Chondrocyte (in vitro differentiated cells): ENCODE data around the gene NAV2. TPM values are rescaled to one million over a fixed set of nuclear protein-coding genes. Genes with fewer than 3 reads are reported as not detected.

ENCODE experiments used
- DNase-seq: peaks from one replicate; pipeline ENCODE4 v3.0.0; 2021; ENCODE audit warnings: mixed read lengths, low spot score
- H3K27ac Mint-ChIP-seq: one replicate; pipeline ENCODE4 v1.8.0; 2021; ENCODE audit warnings: mild to moderate bottlenecking, moderate library complexity, mixed read lengths; ENCODE audit not compliant: unreplicated experiment
- H3K27me3 Mint-ChIP-seq: 2 replicates; pipeline ENCODE4 v1.8.0; 2021; ENCODE audit warnings: low read depth, mixed read lengths
- H3K36me3 Mint-ChIP-seq: 2 replicates; pipeline ENCODE4 v1.8.0; 2021; ENCODE audit warnings: low read depth, mixed read lengths
- H3K4me1 Mint-ChIP-seq: 2 replicates; pipeline ENCODE4 v1.8.0; 2021; ENCODE audit warnings: low read depth, mild to moderate bottlenecking, mixed read lengths
- H3K4me3 Mint-ChIP-seq: one replicate; pipeline ENCODE4 v1.8.0; 2021; ENCODE audit warnings: mild to moderate bottlenecking, moderate library complexity, mixed read lengths; ENCODE audit not compliant: unreplicated experiment
- H3K9me3 Mint-ChIP-seq: 2 replicates; pipeline ENCODE4 v1.8.0; 2021; ENCODE audit warnings: low read depth, mixed read lengths
- total RNA-seq: library from RNA; stranded (reverse); gene quantifications from 3 replicates; pipeline ENCODE4 v1.2.1, GENCODE V29; 2021
- TF ChIP-seq, protein P1 (sequence below): fragments of 200-600 bp; sonication (generic); IDR thresholded peaks from 2 replicates; pipeline ENCODE4 v1.5.0; 2021; ENCODE audit warnings: antibody characterized with exemption, mild to moderate bottlenecking, moderate library complexity

NAV2 gene
- total RNA-seq, 1 donor from 2014 or later, result 87.0 TPM

DNA sequence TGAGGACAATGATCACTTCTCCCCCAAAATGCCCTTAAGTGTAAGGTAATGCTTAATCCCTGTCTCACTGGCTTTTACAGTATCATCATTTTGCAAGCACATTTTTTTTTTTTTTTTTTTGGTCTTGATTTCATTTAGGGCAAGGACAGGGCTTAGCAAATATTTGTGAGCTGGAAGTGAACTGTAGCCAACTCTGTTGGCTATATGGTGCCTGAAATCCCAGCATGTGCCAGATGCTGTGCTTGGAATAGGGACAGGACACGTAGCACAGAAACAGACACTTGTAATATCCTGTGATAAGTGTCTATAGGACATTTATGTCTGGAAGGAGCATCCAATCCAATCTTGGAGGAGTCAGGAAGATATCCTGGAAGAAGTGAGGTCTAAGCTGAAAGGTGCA is 198.3 kb downstream of the NAV2 start:
- no peaks in the 10 kb centered on the region for H3K9me3 Mint-ChIP-seq
- no peak overlapping the region for H3K4me3 Mint-ChIP-seq
- peaks cover 59% of the 10 kb centered on the region for H3K4me1 Mint-ChIP-seq
- H3K36me3 Mint-ChIP-seq, result peaks cover 11% of the 10 kb centered on the region
- DNase-seq, result no peak
- TF ChIP-seq, protein P1, sequence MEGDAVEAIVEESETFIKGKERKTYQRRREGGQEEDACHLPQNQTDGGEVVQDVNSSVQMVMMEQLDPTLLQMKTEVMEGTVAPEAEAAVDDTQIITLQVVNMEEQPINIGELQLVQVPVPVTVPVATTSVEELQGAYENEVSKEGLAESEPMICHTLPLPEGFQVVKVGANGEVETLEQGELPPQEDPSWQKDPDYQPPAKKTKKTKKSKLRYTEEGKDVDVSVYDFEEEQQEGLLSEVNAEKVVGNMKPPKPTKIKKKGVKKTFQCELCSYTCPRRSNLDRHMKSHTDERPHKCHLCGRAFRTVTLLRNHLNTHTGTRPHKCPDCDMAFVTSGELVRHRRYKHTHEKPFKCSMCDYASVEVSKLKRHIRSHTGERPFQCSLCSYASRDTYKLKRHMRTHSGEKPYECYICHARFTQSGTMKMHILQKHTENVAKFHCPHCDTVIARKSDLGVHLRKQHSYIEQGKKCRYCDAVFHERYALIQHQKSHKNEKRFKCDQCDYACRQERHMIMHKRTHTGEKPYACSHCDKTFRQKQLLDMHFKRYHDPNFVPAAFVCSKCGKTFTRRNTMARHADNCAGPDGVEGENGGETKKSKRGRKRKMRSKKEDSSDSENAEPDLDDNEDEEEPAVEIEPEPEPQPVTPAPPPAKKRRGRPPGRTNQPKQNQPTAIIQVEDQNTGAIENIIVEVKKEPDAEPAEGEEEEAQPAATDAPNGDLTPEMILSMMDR, result no peak
- peak overlapping the region; percentile 30 for H3K27ac Mint-ChIP-seq
- H3K27me3 Mint-ChIP-seq, result no peaks in the 10 kb centered on the region

DNA sequence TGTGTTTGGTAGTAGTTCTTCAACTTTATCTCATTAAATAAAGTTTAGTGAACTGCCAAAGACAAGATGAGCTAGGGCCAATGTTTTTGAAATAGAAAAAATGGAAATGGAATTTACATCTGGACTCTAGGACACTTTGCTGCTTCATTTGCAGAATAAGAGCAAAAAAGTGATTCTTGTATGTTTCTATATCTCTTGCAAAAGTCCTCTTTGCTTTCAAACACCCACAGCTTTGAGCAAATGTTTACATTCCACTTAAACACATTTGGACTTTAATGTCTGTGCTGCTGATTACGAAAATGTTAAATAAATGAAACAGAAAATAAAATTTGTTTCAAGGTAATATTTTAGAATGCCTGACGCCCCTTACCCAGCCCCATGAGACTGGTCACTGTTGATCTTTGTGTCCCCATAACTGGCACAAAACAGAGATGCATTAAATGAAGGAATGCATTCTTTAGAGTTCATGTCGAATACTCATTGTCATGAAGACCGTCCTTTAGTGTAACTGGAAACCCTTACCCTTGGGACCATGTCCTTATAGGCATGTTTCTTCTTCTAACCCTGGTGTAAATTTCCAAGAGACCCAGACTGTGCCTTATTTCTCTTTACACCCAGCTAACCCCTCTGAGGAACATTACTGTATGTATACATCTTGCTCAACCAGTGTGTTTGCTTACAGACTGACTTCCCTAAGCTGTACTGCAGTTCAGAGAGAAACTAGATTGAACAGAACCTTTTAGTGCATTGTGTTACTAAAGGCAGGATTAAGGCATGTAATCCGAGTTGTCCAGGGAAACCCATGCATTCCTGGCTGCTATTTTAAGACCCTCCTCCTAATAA is 199.7 kb downstream of the NAV2 start:
- Mint-ChIP-seq H3K36me3 (peaks cover 13% of the 10 kb centered on the region), H3K4me1 (peaks cover 62% of the 10 kb centered on the region), H3K9me3 (no peaks in the 10 kb centered on the region), H3K27ac (peak overlapping the region; percentile 82), H3K27me3 (no peaks in the 10 kb centered on the region), H3K4me3 (no peak overlapping the region)
- DNase-seq, result no peak
- TF ChIP-seq, protein P1, result no peak

DNA sequence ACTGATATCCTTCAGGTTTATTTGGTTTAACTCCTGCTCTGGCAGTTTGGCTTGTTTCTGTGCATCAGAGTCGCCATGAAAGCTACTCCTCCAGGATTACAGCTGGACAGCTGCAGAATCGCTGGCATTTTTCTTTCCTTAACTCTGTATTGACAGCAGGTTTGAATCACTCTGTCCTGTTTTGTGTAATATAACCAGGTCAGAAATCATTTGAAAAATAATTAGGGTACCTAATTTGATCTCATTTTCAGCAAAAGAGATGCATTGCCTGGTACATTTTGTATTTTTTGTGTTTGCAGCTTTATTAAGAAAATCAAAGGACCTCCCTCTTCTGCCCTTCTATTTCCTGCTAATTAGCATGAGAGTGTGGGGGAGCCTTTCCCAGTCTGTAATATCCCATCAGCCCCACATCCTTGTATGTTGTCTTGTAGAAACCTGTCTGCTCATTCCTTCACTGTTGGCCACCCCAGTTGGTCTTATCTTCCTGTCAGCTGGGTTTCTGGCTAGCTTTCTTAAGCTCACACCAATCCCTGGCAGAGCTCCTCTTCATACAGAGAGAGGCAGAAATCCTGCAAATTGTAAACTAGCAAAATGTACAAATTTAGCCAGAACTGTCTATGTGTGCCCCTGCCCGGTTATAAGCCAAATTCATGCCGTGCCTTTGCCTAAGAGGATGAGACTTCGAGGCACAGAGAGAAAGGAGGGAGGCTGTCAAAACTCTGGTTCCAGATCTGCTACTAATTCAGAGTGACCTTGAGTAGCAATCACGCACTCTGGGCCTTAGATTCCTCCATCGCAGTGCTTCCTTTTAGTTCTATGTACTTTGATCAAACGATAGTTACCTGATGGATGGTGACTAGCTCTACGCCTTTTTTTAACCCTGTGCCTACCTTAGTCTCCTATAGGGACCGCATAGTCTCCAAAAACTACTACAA is 200.6 kb downstream of the NAV2 start:
- Mint-ChIP-seq H3K27me3 (no peaks in the 10 kb centered on the region), H3K9me3 (no peaks in the 10 kb centered on the region), H3K4me1 (peaks cover 70% of the 10 kb centered on the region), H3K36me3 (peaks cover 16% of the 10 kb centered on the region), H3K4me3 (peak overlapping the region; percentile 33), H3K27ac (peak overlapping the region; percentile 82)
- DNase-seq, result no peak
- TF ChIP-seq, protein P1, result no peak

DNA sequence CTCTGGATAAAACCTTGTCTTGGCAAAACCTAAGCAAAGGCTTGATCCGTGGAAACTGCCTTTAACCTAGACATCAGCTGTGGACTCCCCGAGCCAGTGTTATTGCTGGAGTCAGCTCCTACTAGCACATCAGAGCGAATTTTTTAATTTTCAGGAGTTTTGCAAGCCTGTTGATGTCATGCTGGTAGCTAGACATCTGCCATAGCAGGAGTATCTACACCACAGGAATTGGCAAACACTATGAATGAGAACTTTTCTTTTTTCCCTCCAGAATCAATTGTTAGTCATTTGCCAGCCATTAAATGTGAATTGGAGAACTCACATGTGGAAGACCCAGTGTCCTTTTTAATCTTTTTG is 201.2 kb downstream of the NAV2 start:
- Mint-ChIP-seq H3K9me3 (no peaks in the 10 kb centered on the region), H3K36me3 (peaks cover 16% of the 10 kb centered on the region), H3K27ac (peak overlapping the region; percentile 82), H3K27me3 (no peaks in the 10 kb centered on the region), H3K4me1 (peaks cover 73% of the 10 kb centered on the region), H3K4me3 (no peak overlapping the region)
- no peak for DNase-seq
- TF ChIP-seq, protein P1, result no peak

DNA sequence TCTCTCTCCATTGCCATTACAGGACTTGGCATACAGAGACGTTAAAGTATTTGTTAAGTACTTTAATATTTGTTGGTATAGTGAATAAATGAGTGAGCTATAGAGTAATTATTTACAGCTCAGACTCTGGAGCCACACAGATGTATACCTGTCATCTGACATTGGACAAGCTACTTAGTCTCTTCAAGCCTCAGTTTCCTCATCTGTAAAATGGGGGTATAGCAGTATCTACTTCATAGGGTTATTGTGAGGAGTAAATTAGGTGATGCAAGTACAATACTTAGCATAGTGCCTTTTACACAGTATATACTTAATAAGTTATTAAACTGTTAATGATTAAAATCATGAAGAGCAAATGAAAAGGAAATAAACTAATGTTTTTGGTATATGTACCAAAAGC is 203.2 kb downstream of the NAV2 start:
- no peak overlapping the region for H3K4me3 Mint-ChIP-seq
- no peaks in the 10 kb centered on the region for H3K27me3 Mint-ChIP-seq
- H3K36me3 Mint-ChIP-seq, result peaks cover 16% of the 10 kb centered on the region
- DNase-seq, result no peak
- H3K4me1 Mint-ChIP-seq, result peaks cover 81% of the 10 kb centered on the region
- H3K9me3 Mint-ChIP-seq, result peaks cover 5% of the 10 kb centered on the region
- TF ChIP-seq, protein P1, result no peak
- H3K27ac Mint-ChIP-seq, result no peak overlapping the region
